K562 (cell line): ENCODE results near the gene CD74.

ENCODE experiments used
- CBX8 ChIP-seq: fragments of 200-600 bp; sonication (generic); IDR thresholded peaks from 2 replicates; pipeline ENCODE4 v1.6.1; 2012; ENCODE audit warnings: borderline replicate concordance, mixed run types, low read depth, mild to moderate bottlenecking, moderate library complexity, mixed read lengths, low read length, control low read depth, inconsistent platforms; ENCODE audit not compliant: poor library complexity, severe bottlenecking; ENCODE audit errors: extremely low read depth
- CREM ChIP-seq: IDR thresholded peaks from 2 replicates; pipeline ENCODE4 v1.6.1; 2014; ENCODE audit warnings: antibody characterized with exemption, low read depth
- HOXB6 ChIP-seq: fragments of 250-450 bp; sonication (Bioruptor Pico); IDR thresholded peaks from 2 replicates; pipeline ENCODE4 v1.5.1; 2022; ENCODE audit warnings: mild to moderate bottlenecking, borderline replicate concordance
- KLF13 ChIP-seq: fragments of 450-650 bp; IDR thresholded peaks from 2 replicates; pipeline ENCODE4 v1.6.1; 2016; ENCODE audit warnings: missing genetic modification characterization, low read depth, mild to moderate bottlenecking, missing compliant biosample characterization, moderate library complexity, borderline replicate concordance
- L3MBTL2 ChIP-seq: fragments of 450-650 bp; IDR thresholded peaks from 2 replicates; pipeline ENCODE4 v1.6.1; 2016; ENCODE audit warnings: mild to moderate bottlenecking, moderate library complexity
- POLR2A ChIP-seq: fragments of 450-650 bp; conservative IDR thresholded peaks from 2 replicates; pipeline ENCODE4 v1.6.1; 2016
- POLR2AphosphoS5 ChIP-seq: IDR thresholded peaks from 2 replicates; pipeline ENCODE4 v1.6.1; 2011; ENCODE audit warnings: mild to moderate bottlenecking, low read depth, low read length, moderate library complexity; ENCODE audit not compliant: control insufficient read depth, insufficient read depth
- POLR3G ChIP-seq: IDR thresholded peaks from 2 replicates; pipeline ENCODE4 v1.6.1; 2011; ENCODE audit not compliant: insufficient read length, insufficient replicate concordance; ENCODE audit errors: extremely low read depth
- RB1 ChIP-seq: fragments of 450-650 bp; IDR thresholded peaks from 2 replicates; pipeline ENCODE4 v1.6.1; 2017; ENCODE audit warnings: low read depth, mild to moderate bottlenecking
- ZFP36 ChIP-seq: fragments of 150-350 bp; IDR thresholded peaks from 2 replicates; pipeline ENCODE4 v1.6.1; 2018; ENCODE audit warnings: low read length, low read depth; ENCODE audit not compliant: partially characterized antibody
- ZNF324 ChIP-seq: fragments of 250-450 bp; sonication (Bioruptor Pico); IDR thresholded peaks from 2 replicates; pipeline ENCODE4 v1.4.0; 2020; ENCODE audit warnings: mild to moderate bottlenecking
- TF ChIP-seq, protein P1 (sequence below), 3 experiments: IDR thresholded peaks in 2 of 3; conservative IDR thresholded peaks in 1 of 3; 2 replicates each; pipeline ENCODE4 v1.5.1; 2011 to 2012; ENCODE audit warnings: low read length in 3 of 3, mild to moderate bottlenecking in 3 of 3, control low read depth in 2 of 3, improper control_type of control experiment in 1 of 3, inconsistent platforms in 1 of 3, low read depth in 1 of 3, mixed read lengths in 1 of 3, moderate library complexity in 1 of 3; ENCODE audit not compliant: insufficient read depth in 2 of 3
- TF ChIP-seq, protein P2 (sequence below): sonication (generic); formaldehyde crosslinking; IDR thresholded peaks from 2 replicates; pipeline ENCODE4 v1.8.0; 2022; ENCODE audit warnings: mild to moderate bottlenecking, low read depth, missing genetic modification reagents
- TF ChIP-seq, protein P3 (sequence below): sonication (generic); formaldehyde crosslinking; IDR thresholded peaks from 2 replicates; pipeline ENCODE4 v1.9.0; 2022; ENCODE audit warnings: mild to moderate bottlenecking, missing genetic modification reagents

DNA sequence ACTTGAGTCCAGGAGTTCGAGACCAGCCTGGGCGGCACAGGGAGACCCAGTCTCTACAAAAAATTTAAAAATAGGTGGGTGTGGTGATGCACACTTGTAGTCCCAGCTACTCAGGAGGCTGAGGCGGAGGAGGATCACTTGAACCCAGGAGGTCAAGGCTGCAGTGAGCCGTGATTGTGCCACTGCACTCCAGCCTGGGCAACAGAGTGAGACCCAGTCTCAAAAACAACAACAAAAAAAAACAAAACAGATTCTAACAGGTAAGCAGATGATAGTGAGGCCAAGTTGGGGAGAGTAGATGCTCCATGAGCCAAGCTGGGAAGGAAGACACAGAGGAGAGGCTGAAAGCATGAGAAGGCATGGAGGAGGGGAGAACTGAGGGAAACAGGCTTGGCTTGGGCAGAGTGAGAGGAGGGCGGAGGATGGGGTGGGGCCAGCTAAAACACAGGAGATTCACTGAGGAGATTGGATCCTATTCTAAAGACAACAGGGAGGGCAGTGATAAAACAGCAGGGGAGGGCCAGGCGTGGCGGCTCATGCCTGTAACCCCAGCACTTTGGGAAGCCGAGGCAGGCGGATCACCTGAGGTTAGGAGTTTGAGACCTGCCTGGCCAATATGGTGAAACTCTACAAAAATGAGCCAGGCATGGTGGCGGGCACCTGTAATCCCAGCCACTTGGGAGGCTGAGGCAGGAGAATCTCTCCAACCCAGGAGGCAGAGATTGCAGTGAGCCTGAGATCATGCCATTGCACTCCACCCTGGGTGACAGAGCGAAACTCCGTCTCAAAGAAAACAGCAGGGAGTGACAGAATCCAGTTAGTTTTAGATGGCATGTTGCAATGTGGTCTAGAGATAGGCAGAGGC is 28.5 kb upstream of the CD74 start:
- no peak for TF ChIP-seq POLR2A
- TF ChIP-seq HOXB6 = no peak
- TF ChIP-seq RB1 = no peak
- no peak for TF ChIP-seq POLR3G
- TF ChIP-seq L3MBTL2 = no peak
- TF ChIP-seq, protein P1, sequence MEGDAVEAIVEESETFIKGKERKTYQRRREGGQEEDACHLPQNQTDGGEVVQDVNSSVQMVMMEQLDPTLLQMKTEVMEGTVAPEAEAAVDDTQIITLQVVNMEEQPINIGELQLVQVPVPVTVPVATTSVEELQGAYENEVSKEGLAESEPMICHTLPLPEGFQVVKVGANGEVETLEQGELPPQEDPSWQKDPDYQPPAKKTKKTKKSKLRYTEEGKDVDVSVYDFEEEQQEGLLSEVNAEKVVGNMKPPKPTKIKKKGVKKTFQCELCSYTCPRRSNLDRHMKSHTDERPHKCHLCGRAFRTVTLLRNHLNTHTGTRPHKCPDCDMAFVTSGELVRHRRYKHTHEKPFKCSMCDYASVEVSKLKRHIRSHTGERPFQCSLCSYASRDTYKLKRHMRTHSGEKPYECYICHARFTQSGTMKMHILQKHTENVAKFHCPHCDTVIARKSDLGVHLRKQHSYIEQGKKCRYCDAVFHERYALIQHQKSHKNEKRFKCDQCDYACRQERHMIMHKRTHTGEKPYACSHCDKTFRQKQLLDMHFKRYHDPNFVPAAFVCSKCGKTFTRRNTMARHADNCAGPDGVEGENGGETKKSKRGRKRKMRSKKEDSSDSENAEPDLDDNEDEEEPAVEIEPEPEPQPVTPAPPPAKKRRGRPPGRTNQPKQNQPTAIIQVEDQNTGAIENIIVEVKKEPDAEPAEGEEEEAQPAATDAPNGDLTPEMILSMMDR (IDR thresholded peaks at IDR 0.05 in 2 of 3, conservative IDR thresholded peaks at IDR 0.05 in 1 of 3; ENCODE audit: insufficient read depth in 2 of 3, low read depth in 1 of 3, low read length in 3 of 3) = no peak
- no peak for TF ChIP-seq POLR2AphosphoS5
- TF ChIP-seq, protein P2, sequence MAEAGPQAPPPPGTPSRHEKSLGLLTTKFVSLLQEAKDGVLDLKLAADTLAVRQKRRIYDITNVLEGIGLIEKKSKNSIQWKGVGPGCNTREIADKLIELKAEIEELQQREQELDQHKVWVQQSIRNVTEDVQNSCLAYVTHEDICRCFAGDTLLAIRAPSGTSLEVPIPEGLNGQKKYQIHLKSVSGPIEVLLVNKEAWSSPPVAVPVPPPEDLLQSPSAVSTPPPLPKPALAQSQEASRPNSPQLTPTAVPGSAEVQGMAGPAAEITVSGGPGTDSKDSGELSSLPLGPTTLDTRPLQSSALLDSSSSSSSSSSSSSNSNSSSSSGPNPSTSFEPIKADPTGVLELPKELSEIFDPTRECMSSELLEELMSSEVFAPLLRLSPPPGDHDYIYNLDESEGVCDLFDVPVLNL (CRISPR knock-in tag) = no peak
- TF ChIP-seq ZNF324 (CRISPR knock-in tag) = no peak
- no peak for TF ChIP-seq KLF13
- no peak for TF ChIP-seq ZFP36
- no peak for TF ChIP-seq CBX8
- no peak for TF ChIP-seq CREM
- TF ChIP-seq, protein P3, sequence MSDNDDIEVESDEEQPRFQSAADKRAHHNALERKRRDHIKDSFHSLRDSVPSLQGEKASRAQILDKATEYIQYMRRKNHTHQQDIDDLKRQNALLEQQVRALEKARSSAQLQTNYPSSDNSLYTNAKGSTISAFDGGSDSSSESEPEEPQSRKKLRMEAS (CRISPR knock-in tag) = no peak
